ENCODE results near the gene CAMTA2. TPM values are rescaled to one million over a fixed set of nuclear protein-coding genes. Genes with fewer than 3 reads are reported as not detected.
"Not testable (repeated sequence)": the region's sequence is repeated elsewhere in the genome, so short reads cannot be mapped to it uniquely, and the experiment has no call there.

Gene CAMTA2
- total RNA-seq, 2 donors from 2014 or later: 17.1 to 48.8 TPM

DNA sequence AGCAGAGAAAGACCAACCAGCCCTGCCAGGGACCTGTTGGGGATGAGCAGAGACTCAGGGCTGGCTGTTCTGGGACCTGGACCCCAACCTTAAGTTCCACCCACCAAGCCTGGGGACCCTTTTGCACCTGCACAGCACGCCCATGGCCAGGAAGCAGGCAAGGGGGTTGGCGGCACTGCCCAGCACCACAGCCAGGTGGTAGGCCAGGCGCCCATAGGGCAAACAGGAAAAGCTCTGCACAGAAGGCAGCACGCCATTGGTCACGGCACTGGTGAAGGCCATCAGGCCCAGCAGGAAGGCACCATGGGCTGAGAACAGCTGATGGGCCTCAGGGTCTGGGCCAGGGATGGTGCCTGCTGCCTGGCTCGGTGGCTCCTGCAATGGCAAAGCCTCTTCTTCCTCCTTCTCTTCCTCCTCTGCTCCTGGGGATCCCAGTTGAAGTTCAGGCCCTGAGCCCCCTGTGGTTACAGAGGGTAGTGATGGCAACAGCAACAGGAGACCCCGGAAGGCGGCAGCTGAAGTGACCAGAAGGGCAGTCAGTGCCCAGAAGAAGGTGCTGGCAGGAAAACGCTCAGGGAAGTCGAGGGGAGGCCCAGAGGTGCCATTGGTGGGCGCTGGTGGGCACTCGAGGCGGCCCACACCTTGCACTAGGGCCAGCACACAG lies 46.0 kb upstream of the CAMTA2 start:
- Histone ChIP-seq H3K4me3 (no peak overlapping the region), H3K9me3 (no peaks in the 10 kb centered on the region), H3K36me3 (replicated peaks in 1 of 2; ENCODE audit: insufficient read depth in 1 of 2, low read depth in 2 of 2) (no peaks in the 10 kb centered on the region), H3K4me1 (peaks cover 8% of the 10 kb centered on the region), H3K27me3 (no peaks in the 10 kb centered on the region), H3K27ac (no peak overlapping the region)
- WGBS, 2 donors: 77 to 81% methylated on average over 10 to 12 of the region's 13 CpGs
- intact Hi-C loops (cut with DNase I): no loop called here
- ATAC-seq: no peak
- TF ChIP-seq, protein P1, sequence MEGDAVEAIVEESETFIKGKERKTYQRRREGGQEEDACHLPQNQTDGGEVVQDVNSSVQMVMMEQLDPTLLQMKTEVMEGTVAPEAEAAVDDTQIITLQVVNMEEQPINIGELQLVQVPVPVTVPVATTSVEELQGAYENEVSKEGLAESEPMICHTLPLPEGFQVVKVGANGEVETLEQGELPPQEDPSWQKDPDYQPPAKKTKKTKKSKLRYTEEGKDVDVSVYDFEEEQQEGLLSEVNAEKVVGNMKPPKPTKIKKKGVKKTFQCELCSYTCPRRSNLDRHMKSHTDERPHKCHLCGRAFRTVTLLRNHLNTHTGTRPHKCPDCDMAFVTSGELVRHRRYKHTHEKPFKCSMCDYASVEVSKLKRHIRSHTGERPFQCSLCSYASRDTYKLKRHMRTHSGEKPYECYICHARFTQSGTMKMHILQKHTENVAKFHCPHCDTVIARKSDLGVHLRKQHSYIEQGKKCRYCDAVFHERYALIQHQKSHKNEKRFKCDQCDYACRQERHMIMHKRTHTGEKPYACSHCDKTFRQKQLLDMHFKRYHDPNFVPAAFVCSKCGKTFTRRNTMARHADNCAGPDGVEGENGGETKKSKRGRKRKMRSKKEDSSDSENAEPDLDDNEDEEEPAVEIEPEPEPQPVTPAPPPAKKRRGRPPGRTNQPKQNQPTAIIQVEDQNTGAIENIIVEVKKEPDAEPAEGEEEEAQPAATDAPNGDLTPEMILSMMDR (IDR thresholded peaks at IDR 0.05): no peak
- TF ChIP-seq POLR2A (IDR thresholded peaks at IDR 0.05): no peak
- no peak for DNase-seq

DNA sequence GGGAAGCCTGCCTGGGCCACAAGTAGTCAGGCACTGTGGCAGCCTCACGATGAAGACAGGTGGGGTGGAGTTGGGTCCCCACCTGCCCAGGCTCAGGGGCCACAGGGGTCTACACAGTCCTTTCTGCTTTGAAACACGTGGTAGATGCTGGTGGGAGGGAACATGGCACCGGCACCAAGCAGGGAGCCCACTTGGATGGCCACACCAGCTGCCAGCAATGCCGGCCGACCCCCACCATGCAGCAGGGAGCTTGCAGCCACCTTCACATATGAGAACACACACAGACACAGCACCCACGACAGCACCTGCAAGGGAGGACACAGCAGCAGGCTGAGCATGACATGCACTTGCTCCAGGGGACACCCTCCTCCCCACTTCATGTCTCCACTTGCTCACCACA lies 45.4 kb upstream of the CAMTA2 start:
- DNase-seq: no peak

DNA sequence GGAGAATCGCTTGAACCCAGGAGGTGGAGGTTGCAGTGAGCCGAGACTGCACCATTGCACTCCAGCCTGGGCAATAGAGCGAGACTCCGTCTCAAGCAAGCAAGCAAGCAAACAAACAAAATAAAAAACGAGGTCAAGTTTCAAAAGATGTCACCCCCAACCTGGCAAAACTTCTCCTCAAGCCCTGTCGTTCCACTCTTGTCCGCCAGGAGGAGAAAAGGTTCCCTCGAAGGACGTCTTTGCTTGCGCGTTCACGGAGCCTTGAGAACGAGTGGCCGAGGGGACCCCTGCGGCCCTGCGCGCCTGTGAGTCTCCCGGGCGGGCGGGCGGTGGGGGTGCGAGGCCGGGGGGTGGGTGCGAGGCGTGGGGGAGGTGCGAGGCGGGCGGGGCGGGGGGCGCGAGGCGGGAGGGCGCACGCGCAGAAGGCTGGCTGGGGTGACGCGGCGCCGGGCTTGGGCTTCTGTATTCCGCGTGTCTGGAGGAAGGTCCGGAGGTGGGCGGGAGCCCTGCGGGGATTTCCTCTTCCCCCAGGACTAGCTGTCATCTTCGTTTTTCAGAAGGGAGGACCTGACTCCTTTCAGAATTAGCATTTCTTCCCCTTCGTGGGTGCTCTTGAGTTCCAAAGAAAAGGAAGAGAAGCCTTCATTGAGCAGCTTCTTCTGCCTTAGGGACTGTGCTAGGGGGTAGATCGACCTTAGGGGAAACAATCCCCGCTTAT lies 44.0 kb upstream of the CAMTA2 start:
- no peak for TF ChIP-seq POLR2A (IDR thresholded peaks at IDR 0.05)
- TF ChIP-seq, protein P1 (IDR thresholded peaks at IDR 0.05): peak; percentile 65 to 86 (median 76)
- intact Hi-C loops (cut with DNase I): no loop called here
- peak overlapping the region in 2 of 4 donors; percentile 31 to 35 for H3K27ac ChIP-seq
- H3K36me3 ChIP-seq (replicated peaks in 1 of 2; ENCODE audit: insufficient read depth in 1 of 2, low read depth in 2 of 2): no peaks in the 10 kb centered on the region
- H3K27me3 ChIP-seq: no peaks in the 10 kb centered on the region
- DNase-seq (peak; percentile 77 to 82 (median 80)), ATAC-seq (peak; percentile 78)
- WGBS, 2 donors: 2 to 13% methylated on average over 11 to 41 of the region's 48 CpGs
- no peaks in the 10 kb centered on the region for H3K9me3 ChIP-seq
- H3K4me3 ChIP-seq: peak overlapping the region in 1 of 2 donors; percentile 2
- H3K4me1 ChIP-seq: peaks cover 8% of the 10 kb centered on the region

More for the DNA sequence above, 45.4 kb upstream of the CAMTA2 start:
- WGBS, 2 donors: 90 to 100% methylated on average over 1 to 6 of the region's 6 CpGs
- H3K36me3 ChIP-seq (replicated peaks in 1 of 2; ENCODE audit: insufficient read depth in 1 of 2, low read depth in 2 of 2): no peaks in the 10 kb centered on the region
- H3K4me3 ChIP-seq: no peak overlapping the region
- no peak for ATAC-seq
- no peak overlapping the region for H3K27ac ChIP-seq
- no peaks in the 10 kb centered on the region for H3K27me3 ChIP-seq
- H3K9me3 ChIP-seq: no peaks in the 10 kb centered on the region
- TF ChIP-seq, protein P1 (IDR thresholded peaks at IDR 0.05): no peak
- TF ChIP-seq POLR2A (IDR thresholded peaks at IDR 0.05): no peak
- H3K4me1 ChIP-seq: peaks cover 8% of the 10 kb centered on the region
- intact Hi-C loops (cut with DNase I): no loop called here

DNA sequence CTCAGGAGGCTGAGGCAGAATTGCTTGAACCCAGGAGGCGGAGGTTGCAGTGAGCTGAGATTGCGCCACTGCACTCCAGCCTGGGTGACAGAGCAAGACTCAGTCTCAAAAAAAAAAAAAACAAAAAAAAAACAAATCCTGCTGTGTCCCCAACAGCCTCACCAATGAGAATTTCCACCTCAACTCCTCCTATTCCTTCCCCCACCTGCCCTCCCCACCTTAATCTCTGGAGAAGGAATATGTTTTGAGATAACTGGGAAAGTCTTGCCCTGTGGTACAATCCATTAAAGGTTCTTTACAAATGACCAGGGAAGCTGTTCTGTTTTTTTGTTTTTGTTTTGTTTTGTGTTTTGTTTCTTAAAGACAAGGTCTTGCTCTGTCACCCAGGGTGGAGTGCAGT lies 42.7 kb upstream of the CAMTA2 start:
- H3K4me3 ChIP-seq; DNase-seq; H3K4me1 ChIP-seq; H3K27ac ChIP-seq; H3K9me3 ChIP-seq; H3K27me3 ChIP-seq; ATAC-seq; intact Hi-C loops (cut with DNase I); H3K36me3 ChIP-seq (replicated peaks in 1 of 2; ENCODE audit: insufficient read depth in 1 of 2, low read depth in 2 of 2): not testable (repeated sequence)
- 86 to 96% methylated on average over 2 of the region's 2 CpGs for WGBS, 2 donors

DNA sequence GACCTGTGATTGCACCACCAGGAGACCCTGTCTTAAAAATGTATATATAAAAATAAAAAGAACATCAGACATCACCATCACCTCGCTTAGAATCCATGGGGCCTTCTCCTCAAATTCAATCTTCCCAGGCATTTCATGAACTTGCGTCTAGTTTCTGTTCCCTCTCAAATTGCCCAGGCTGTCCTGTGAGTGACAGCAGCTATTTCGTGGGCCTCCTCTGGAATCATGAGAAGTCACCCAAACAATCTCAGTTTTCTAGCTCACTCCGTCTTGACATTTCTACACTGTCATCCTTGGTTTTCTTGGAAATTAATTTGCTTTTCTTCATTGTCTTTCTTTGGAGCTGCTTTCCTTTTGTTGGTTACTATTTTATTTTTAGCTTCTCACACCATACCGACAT lies 40.4 kb upstream of the CAMTA2 start:
- TF ChIP-seq POLR2A (IDR thresholded peaks at IDR 0.05): no peak
- TF ChIP-seq, protein P1 (IDR thresholded peaks at IDR 0.05): no peak
- intact Hi-C loops (cut with DNase I): no loop called here
- WGBS, 2 donors: 56 to 57% methylated on average over 5 of the region's 5 CpGs
- Histone ChIP-seq H3K27me3 (no peaks in the 10 kb centered on the region), H3K27ac (no peak overlapping the region), H3K36me3 (replicated peaks in 1 of 2; ENCODE audit: insufficient read depth in 1 of 2, low read depth in 2 of 2) (peaks cover 0 to 5% of the 10 kb centered on the region in 2 donors), H3K9me3 (no peaks in the 10 kb centered on the region), H3K4me3 (no peak overlapping the region), H3K4me1 (peaks cover 4% of the 10 kb centered on the region)
- ATAC-seq (no peak), DNase-seq (no peak)

All from body of pancreas (tissue), 4 donors.